MM.1S (cell line): Measurements from ENCODE around the gene MTFR1L.

Source experiments
- DNase-seq: peaks from one replicate; pipeline ENCODE4 v3.0.0-alpha.2; 2015
- H2AFZ ChIP-seq: fragments of 300-600 bp; sonication (generic); 2 replicates; pipeline ENCODE4 v1.6.0; 2016; ENCODE audit warnings: antibody characterized with exemption, low read length
- H3F3A ChIP-seq: fragments of 300-600 bp; sonication (generic); 2 replicates; pipeline ENCODE4 v1.6.1; 2016; ENCODE audit warnings: mild to moderate bottlenecking, antibody characterized with exemption, low read length, moderate library complexity, mixed read lengths; ENCODE audit not compliant: insufficient read depth
- H3K27ac ChIP-seq: fragments of 300-600 bp; sonication (generic); 2 replicates; pipeline ENCODE4 v1.5.1; 2016; ENCODE audit warnings: mild to moderate bottlenecking, low read length
- H3K27me3 ChIP-seq: fragments of 300-600 bp; sonication (generic); replicated peaks from 2 replicates; pipeline ENCODE4 v1.6.0; 2016; ENCODE audit warnings: low read length; ENCODE audit not compliant: insufficient read depth
- H3K36me3 ChIP-seq: fragments of 300-600 bp; sonication (generic); replicated peaks from 2 replicates; pipeline ENCODE4 v1.6.1; 2016; ENCODE audit warnings: mild to moderate bottlenecking, low read length, mixed read lengths; ENCODE audit not compliant: insufficient read depth
- H3K4me1 ChIP-seq: fragments of 300-600 bp; sonication (generic); 2 replicates; pipeline ENCODE4 v1.6.1; 2016; ENCODE audit warnings: low read length, mixed read lengths
- H3K4me2 ChIP-seq: fragments of 300-600 bp; sonication (generic); 2 replicates; pipeline ENCODE4 v1.6.0; 2016; ENCODE audit warnings: low read depth, low read length
- H3K4me3 ChIP-seq: fragments of 300-600 bp; sonication (generic); 2 replicates; pipeline ENCODE4 v1.5.1; 2016; ENCODE audit warnings: low read length, mixed read lengths
- H3K79me2 ChIP-seq: fragments of 300-600 bp; sonication (generic); 2 replicates; pipeline ENCODE4 v1.6.1; 2016; ENCODE audit warnings: mixed run types, low read length, mixed read lengths
- H3K9ac ChIP-seq: fragments of 300-600 bp; sonication (generic); 2 replicates; pipeline ENCODE4 v1.6.1; 2016; ENCODE audit warnings: low read length, mixed read lengths
- H3K9me2 ChIP-seq: fragments of 300-600 bp; sonication (generic); replicated peaks from 2 replicates; pipeline ENCODE4 v1.6.1; 2016; ENCODE audit warnings: mild to moderate bottlenecking, low read length, mixed read lengths; ENCODE audit not compliant: insufficient read depth
- H3K9me3 ChIP-seq: fragments of 300-600 bp; sonication (generic); replicated peaks from 2 replicates; pipeline ENCODE4 v1.6.1; 2016; ENCODE audit warnings: mild to moderate bottlenecking, low read length, mixed read lengths; ENCODE audit not compliant: insufficient read depth
- H4K20me1 ChIP-seq: fragments of 300-600 bp; sonication (generic); 2 replicates; pipeline ENCODE4 v1.6.1; 2016; ENCODE audit warnings: mild to moderate bottlenecking, low read length, moderate library complexity, mixed read lengths; ENCODE audit not compliant: insufficient read depth
- CTCF ChIP-seq: fragments of 300-600 bp; sonication (generic); IDR thresholded peaks from 2 replicates; pipeline ENCODE4 v1.5.1; 2016; ENCODE audit warnings: antibody characterized with exemption, low read length, mixed read lengths
- EZH2 ChIP-seq: fragments of 300-600 bp; sonication (generic); optimal IDR thresholded peaks from 2 replicates; pipeline ENCODE3; 2017; ENCODE audit warnings: low read depth, mild to moderate bottlenecking, antibody characterized with exemption, low read length, mixed read lengths
- EZH2phosphoT487 ChIP-seq: fragments of 300-600 bp; sonication (generic); IDR thresholded peaks from 2 replicates; pipeline ENCODE4 v1.6.1; 2018; ENCODE audit warnings: antibody characterized with exemption, low read length

MTFR1L gene

GRCh38 chr1:25806418-25806817, 13.3 kb upstream of the MTFR1L start:
- Histone ChIP-seq H3K9ac (no peak overlapping the region), H3K4me2 (no peak overlapping the region), H3K9me3 (no peaks in the 10 kb centered on the region), H3K27me3 (no peaks in the 10 kb centered on the region), H3F3A (no peaks in the 10 kb centered on the region; the same call in 1 of the 2 replicates), H3K4me3 (no peak overlapping the region), H3K27ac (no peak overlapping the region), H3K4me1 (peaks cover 12% of the 10 kb centered on the region), H3K9me2 (no peaks in the 10 kb centered on the region), H2AFZ (no peak overlapping the region), H3K79me2 (no peaks in the 10 kb centered on the region), H3K36me3 (no peaks in the 10 kb centered on the region), H4K20me1 (no peaks in the 10 kb centered on the region)
- no peak for TF ChIP-seq EZH2phosphoT487
- no peak for TF ChIP-seq EZH2
- no peak for TF ChIP-seq CTCF
- DNase-seq = no peak

- TF ChIP-seq EZH2 = no peak
- no peak for TF ChIP-seq EZH2phosphoT487
- no peak for TF ChIP-seq CTCF
- Histone ChIP-seq H3K27ac (no peak overlapping the region), H3K4me3 (no peak overlapping the region), H3K9me2 (no peaks in the 10 kb centered on the region), H3K4me2 (no peak overlapping the region), H3K36me3 (no peaks in the 10 kb centered on the region), H2AFZ (no peak overlapping the region), H4K20me1 (no peaks in the 10 kb centered on the region), H3K79me2 (no peaks in the 10 kb centered on the region), H3K9ac (no peak overlapping the region), H3K27me3 (no peaks in the 10 kb centered on the region), H3F3A (no peaks in the 10 kb centered on the region; the same call in 1 of the 2 replicates), H3K9me3 (no peaks in the 10 kb centered on the region), H3K4me1 (peaks cover 10% of the 10 kb centered on the region)
- no peak for DNase-seq
These were observed 12.0 kb upstream of the MTFR1L start for GRCh38 chr1:25807480-25808390.

GRCh38 chr1:25808481-25809244, 11.1 kb upstream of the MTFR1L start:
- Histone ChIP-seq H3K9ac (no peak overlapping the region), H3K27me3 (no peaks in the 10 kb centered on the region), H3K9me2 (no peaks in the 10 kb centered on the region), H3F3A (no peaks in the 10 kb centered on the region), H3K79me2 (no peaks in the 10 kb centered on the region), H3K9me3 (no peaks in the 10 kb centered on the region), H3K4me3 (no peak overlapping the region), H3K36me3 (no peaks in the 10 kb centered on the region), H3K27ac (no peak overlapping the region), H2AFZ (no peak overlapping the region), H4K20me1 (no peaks in the 10 kb centered on the region), H3K4me1 (peaks cover 4% of the 10 kb centered on the region), H3K4me2 (no peak overlapping the region)
- no peak for DNase-seq
- TF ChIP-seq CTCF (no peak), EZH2 (no peak), EZH2phosphoT487 (no peak)
